ENCODE results near the gene KCNG2.

Gene KCNG2

GRCh38 chr18:79869591-79870300 lies 72.0 kb downstream of the KCNG2 start:
- Histone ChIP-seq H3K27ac (replicated peaks; ENCODE audit: low read length) (no peak overlapping the region), H4K91ac (ENCODE audit: low read depth, low read length, poor library complexity) (no peak overlapping the region), H3K9me3 (replicated peaks in 1 of 2; ENCODE audit: control insufficient read depth in 2 of 2, insufficient read depth in 1 of 2, low read depth in 1 of 2, low read length in 2 of 2) (no peaks in the 10 kb centered on the region), H2BK5ac (ENCODE audit: low read length) (no peak overlapping the region), H2AFZ (ENCODE audit: low read length) (no peak overlapping the region), H3K14ac (ENCODE audit: low read length) (peak overlapping the region; percentile 56), H3K4me3 (ENCODE audit: low read length in 2 of 2) (no peak overlapping the region), H3K79me1 (ENCODE audit: low read depth, low read length) (no peaks in the 10 kb centered on the region), H2BK12ac (ENCODE audit: low read length) (no peak overlapping the region), H2AK5ac (ENCODE audit: low read depth, low read length) (peak overlapping the region; percentile 53), H3K4me1 (ENCODE audit: control insufficient read depth in 2 of 2, insufficient read depth in 1 of 2, low read depth in 1 of 2, low read length in 2 of 2) (peaks cover 2 to 8% of the 10 kb centered on the region in 2 donors), H2BK15ac (ENCODE audit: low read length) (peak overlapping the region; percentile 67), H3K4me2 (ENCODE audit: insufficient read depth, low read length, poor library complexity, severe bottlenecking) (no peak overlapping the region), H4K8ac (ENCODE audit: low read depth, low read length) (no peak overlapping the region), H2BK120ac (ENCODE audit: low read depth, low read length) (no peak overlapping the region), H3K9ac (ENCODE audit: low read depth, low read length, poor library complexity) (no peak overlapping the region), H3K23ac (ENCODE audit: low read depth, low read length, poor library complexity) (peak overlapping the region; percentile 65), H3K18ac (ENCODE audit: low read length) (no peak overlapping the region), H3K36me3 (replicated peaks in 1 of 2; ENCODE audit: control insufficient read depth in 2 of 2, insufficient read depth in 2 of 2, low read length in 2 of 2) (no peaks in the 10 kb centered on the region), H3K4ac (ENCODE audit: low read length) (no peak overlapping the region), H3K27me3 (ENCODE audit: control insufficient read depth in 3 of 3, insufficient read depth in 3 of 3, low read depth in 1 of 3, low read length in 3 of 3) (peaks cover 0 to 6% (median 0%) of the 10 kb centered on the region in 3 experiments)
- DNase-seq (ENCODE audit: low spot score): no peak
- WGBS, 2 donors (ENCODE audit: extremely low coverage in 2 of 2, insufficient read length in 2 of 2, insufficient replicate concordance in 1 of 2): no CpG with 5 or more reads among the region's 32 CpGs

- H2BK5ac ChIP-seq (ENCODE audit: low read length): peak overlapping the region; percentile 87
- H3K79me1 ChIP-seq (ENCODE audit: low read depth, low read length): no peaks in the 10 kb centered on the region
- no peak overlapping the region for H3K27ac ChIP-seq (replicated peaks; ENCODE audit: low read length)
- DNase-seq (ENCODE audit: low spot score): no peak
- H3K27me3 ChIP-seq (ENCODE audit: control insufficient read depth in 3 of 3, insufficient read depth in 3 of 3, low read depth in 1 of 3, low read length in 3 of 3): peaks cover 0 to 12% (median 0%) of the 10 kb centered on the region in 3 experiments
- peaks cover 2 to 8% of the 10 kb centered on the region in 2 donors for H3K4me1 ChIP-seq (ENCODE audit: control insufficient read depth in 2 of 2, insufficient read depth in 1 of 2, low read depth in 1 of 2, low read length in 2 of 2)
- no peaks in the 10 kb centered on the region for H3K9me3 ChIP-seq (replicated peaks in 1 of 2; ENCODE audit: control insufficient read depth in 2 of 2, insufficient read depth in 1 of 2, low read depth in 1 of 2, low read length in 2 of 2)
- H3K4ac ChIP-seq (ENCODE audit: low read length): peak overlapping the region; percentile 76
- H2AK5ac ChIP-seq (ENCODE audit: low read depth, low read length): peak overlapping the region; percentile 53
- H3K4me2 ChIP-seq (ENCODE audit: insufficient read depth, low read length, poor library complexity, severe bottlenecking): no peak overlapping the region
- H2BK120ac ChIP-seq (ENCODE audit: low read depth, low read length): no peak overlapping the region
- no peak overlapping the region for H4K8ac ChIP-seq (ENCODE audit: low read depth, low read length)
- no peak overlapping the region for H4K91ac ChIP-seq (ENCODE audit: low read depth, low read length, poor library complexity)
- peak overlapping the region; percentile 81 for H2BK15ac ChIP-seq (ENCODE audit: low read length)
- H3K14ac ChIP-seq (ENCODE audit: low read length): no peak overlapping the region
- peak overlapping the region; percentile 87 for H3K18ac ChIP-seq (ENCODE audit: low read length)
- peak overlapping the region in 1 of 2 donors; percentile 20 for H3K4me3 ChIP-seq (ENCODE audit: low read length in 2 of 2)
- peak overlapping the region; percentile 80 for H3K23ac ChIP-seq (ENCODE audit: low read depth, low read length, poor library complexity)
- no CpG with 5 or more reads among the region's 19 CpGs for WGBS, 2 donors (ENCODE audit: extremely low coverage in 2 of 2, insufficient read length in 2 of 2, insufficient replicate concordance in 1 of 2)
- H3K9ac ChIP-seq (ENCODE audit: low read depth, low read length, poor library complexity): no peak overlapping the region
- peak overlapping the region; percentile 63 for H2BK12ac ChIP-seq (ENCODE audit: low read length)
- no peaks in the 10 kb centered on the region for H3K36me3 ChIP-seq (replicated peaks in 1 of 2; ENCODE audit: control insufficient read depth in 2 of 2, insufficient read depth in 2 of 2, low read length in 2 of 2)
- no peak overlapping the region for H2AFZ ChIP-seq (ENCODE audit: low read length)
These were observed 72.7 kb downstream of the KCNG2 start for GRCh38 chr18:79870301-79871025.

GRCh38 chr18:79871026-79871390 lies 73.3 kb downstream of the KCNG2 start:
- Histone ChIP-seq H3K27me3 (ENCODE audit: control insufficient read depth in 3 of 3, insufficient read depth in 3 of 3, low read depth in 1 of 3, low read length in 3 of 3) (peaks cover 0 to 17% (median 0%) of the 10 kb centered on the region in 3 experiments), H3K4ac (ENCODE audit: low read length) (peak overlapping the region; percentile 76), H3K4me1 (ENCODE audit: control insufficient read depth in 2 of 2, insufficient read depth in 1 of 2, low read depth in 1 of 2, low read length in 2 of 2) (peaks cover 2 to 8% of the 10 kb centered on the region in 2 donors), H3K36me3 (replicated peaks in 1 of 2; ENCODE audit: control insufficient read depth in 2 of 2, insufficient read depth in 2 of 2, low read length in 2 of 2) (no peaks in the 10 kb centered on the region), H2AFZ (ENCODE audit: low read length) (no peak overlapping the region), H2BK5ac (ENCODE audit: low read length) (peak overlapping the region; percentile 87), H2AK5ac (ENCODE audit: low read depth, low read length) (peak overlapping the region; percentile 4), H2BK120ac (ENCODE audit: low read depth, low read length) (no peak overlapping the region), H4K8ac (ENCODE audit: low read depth, low read length) (no peak overlapping the region), H3K18ac (ENCODE audit: low read length) (peak overlapping the region; percentile 87), H2BK12ac (ENCODE audit: low read length) (peak overlapping the region; percentile 99), H4K91ac (ENCODE audit: low read depth, low read length, poor library complexity) (no peak overlapping the region), H3K9me3 (replicated peaks in 1 of 2; ENCODE audit: control insufficient read depth in 2 of 2, insufficient read depth in 1 of 2, low read depth in 1 of 2, low read length in 2 of 2) (no peaks in the 10 kb centered on the region), H3K23ac (ENCODE audit: low read depth, low read length, poor library complexity) (peak overlapping the region; percentile 44), H3K9ac (ENCODE audit: low read depth, low read length, poor library complexity) (no peak overlapping the region), H3K14ac (ENCODE audit: low read length) (no peak overlapping the region), H3K79me1 (ENCODE audit: low read depth, low read length) (no peaks in the 10 kb centered on the region), H3K27ac (replicated peaks; ENCODE audit: low read length) (no peak overlapping the region), H3K4me3 (ENCODE audit: low read length in 2 of 2) (no peak overlapping the region), H3K4me2 (ENCODE audit: insufficient read depth, low read length, poor library complexity, severe bottlenecking) (no peak overlapping the region), H2BK15ac (ENCODE audit: low read length) (peak overlapping the region; percentile 81)
- no CpG with 5 or more reads among the region's 17 CpGs for WGBS, 2 donors (ENCODE audit: extremely low coverage in 2 of 2, insufficient read length in 2 of 2, insufficient replicate concordance in 1 of 2)
- DNase-seq (ENCODE audit: low spot score): no peak

- H4K8ac ChIP-seq (ENCODE audit: low read depth, low read length): no peak overlapping the region
- H3K23ac ChIP-seq (ENCODE audit: low read depth, low read length, poor library complexity): peak overlapping the region; percentile 44
- no peak overlapping the region for H4K91ac ChIP-seq (ENCODE audit: low read depth, low read length, poor library complexity)
- peak overlapping the region; percentile 87 for H3K18ac ChIP-seq (ENCODE audit: low read length)
- peak overlapping the region; percentile 4 for H2AK5ac ChIP-seq (ENCODE audit: low read depth, low read length)
- H3K79me1 ChIP-seq (ENCODE audit: low read depth, low read length): no peaks in the 10 kb centered on the region
- H3K4ac ChIP-seq (ENCODE audit: low read length): no peak overlapping the region
- H2BK12ac ChIP-seq (ENCODE audit: low read length): no peak overlapping the region
- peaks cover 2 to 9% of the 10 kb centered on the region in 2 donors for H3K4me1 ChIP-seq (ENCODE audit: control insufficient read depth in 2 of 2, insufficient read depth in 1 of 2, low read depth in 1 of 2, low read length in 2 of 2)
- H3K36me3 ChIP-seq (replicated peaks in 1 of 2; ENCODE audit: control insufficient read depth in 2 of 2, insufficient read depth in 2 of 2, low read length in 2 of 2): no peaks in the 10 kb centered on the region
- no CpG with 5 or more reads among the region's 33 CpGs for WGBS, 2 donors (ENCODE audit: extremely low coverage in 2 of 2, insufficient read length in 2 of 2, insufficient replicate concordance in 1 of 2)
- peaks cover 0 to 23% (median 0%) of the 10 kb centered on the region in 3 experiments for H3K27me3 ChIP-seq (ENCODE audit: control insufficient read depth in 3 of 3, insufficient read depth in 3 of 3, low read depth in 1 of 3, low read length in 3 of 3)
- peak overlapping the region; percentile 31 for H2BK120ac ChIP-seq (ENCODE audit: low read depth, low read length)
- H2BK5ac ChIP-seq (ENCODE audit: low read length): no peak overlapping the region
- DNase-seq (ENCODE audit: low spot score): no peak
- H2AFZ ChIP-seq (ENCODE audit: low read length): no peak overlapping the region
- H3K14ac ChIP-seq (ENCODE audit: low read length): no peak overlapping the region
- no peaks in the 10 kb centered on the region for H3K9me3 ChIP-seq (replicated peaks in 1 of 2; ENCODE audit: control insufficient read depth in 2 of 2, insufficient read depth in 1 of 2, low read depth in 1 of 2, low read length in 2 of 2)
- no peak overlapping the region for H3K4me3 ChIP-seq (ENCODE audit: low read length in 2 of 2)
- no peak overlapping the region for H3K9ac ChIP-seq (ENCODE audit: low read depth, low read length, poor library complexity)
- H2BK15ac ChIP-seq (ENCODE audit: low read length): peak overlapping the region; percentile 81
- no peak overlapping the region for H3K4me2 ChIP-seq (ENCODE audit: insufficient read depth, low read length, poor library complexity, severe bottlenecking)
- no peak overlapping the region for H3K27ac ChIP-seq (replicated peaks; ENCODE audit: low read length)
These were observed 73.8 kb downstream of the KCNG2 start for GRCh38 chr18:79871481-79872091.

Data from neuronal stem cell (in vitro differentiated cells).